Effector CD4-positive, alpha-beta T cell (primary cell): ENCODE measurements around the gene MGAT1.

Source experiments
- DNase-seq: peaks from one replicate; pipeline ENCODE4 v3.0.0-alpha.2; 2020

MGAT1 gene

GRCh38 chr5:180823940-180824629, 21.5 kb upstream of the MGAT1 start:
- DNase-seq: no peak

- DNase-seq: no peak
Observed at GRCh38 chr5:180823346-180823745, 20.7 kb upstream of the MGAT1 start.

- DNase-seq: no peak
Observed at GRCh38 chr5:180821538-180821937, 18.9 kb upstream of the MGAT1 start.

- DNase-seq: no peak
Observed at GRCh38 chr5:180820788-180821321, 18.2 kb upstream of the MGAT1 start.

GRCh38 chr5:180818677-180819341, 16.2 kb upstream of the MGAT1 start:
- no peak for DNase-seq

GRCh38 chr5:180817893-180818674, 15.5 kb upstream of the MGAT1 start:
- DNase-seq: no peak

GRCh38 chr5:180816608-180817534, 14.3 kb upstream of the MGAT1 start:
- no peak for DNase-seq

- DNase-seq: no peak
Observed at GRCh38 chr5:180815293-180815917, 12.8 kb upstream of the MGAT1 start.

- no peak for DNase-seq
Observed at GRCh38 chr5:180813420-180813819, 10.8 kb upstream of the MGAT1 start.

GRCh38 chr5:180811623-180812124, 9.1 kb upstream of the MGAT1 start:
- DNase-seq: no peak

- no peak for DNase-seq
Observed at GRCh38 chr5:180810959-180811622, 8.5 kb upstream of the MGAT1 start.

- peak; percentile 93 for DNase-seq
Observed at GRCh38 chr5:180810210-180810958, 7.8 kb upstream of the MGAT1 start.

GRCh38 chr5:180809403-180810209, 7.0 kb upstream of the MGAT1 start:
- peak; percentile 79 for DNase-seq

GRCh38 chr5:180808461-180809000, 5.9 kb upstream of the MGAT1 start:
- DNase-seq: no peak

GRCh38 chr5:180807654-180808414, 5.2 kb upstream of the MGAT1 start:
- no peak for DNase-seq

GRCh38 chr5:180807046-180807445, 4.4 kb upstream of the MGAT1 start:
- DNase-seq: no peak

- no peak for DNase-seq
Observed at GRCh38 chr5:180806351-180807011, 3.9 kb upstream of the MGAT1 start.

GRCh38 chr5:180804129-180804618, 1.6 kb upstream of the MGAT1 start:
- no peak for DNase-seq
